Panc1 (cell line): ENCODE data around the gene MRPL41.

Source experiments
- CTCF ChIP-seq: fragments of 450-650 bp; IDR thresholded peaks from 2 replicates; pipeline ENCODE4 v1.5.1; 2017; ENCODE audit warnings: mild to moderate bottlenecking
- POLR2AphosphoS5 ChIP-seq: IDR thresholded peaks from 2 replicates; pipeline ENCODE4 v1.6.1; 2012; ENCODE audit warnings: mild to moderate bottlenecking, low read depth, low read length, moderate library complexity
- REST ChIP-seq, 2 experiments: IDR thresholded peaks; 2 replicates each; pipeline ENCODE4 v1.6.1; 2011 to 2012; ENCODE audit warnings: low read depth in 2 of 2, control low read depth in 1 of 2, low read length in 1 of 2, mild to moderate bottlenecking in 1 of 2, moderate library complexity in 1 of 2; ENCODE audit not compliant: insufficient read depth in 1 of 2
- TCF7L2 ChIP-seq: IDR thresholded peaks from 2 replicates; pipeline ENCODE4 v1.6.1; 2011; ENCODE audit warnings: mild to moderate bottlenecking, low read depth, low read length, inconsistent platforms

- TF ChIP-seq CTCF: no peak
- no peak for TF ChIP-seq POLR2AphosphoS5
- TF ChIP-seq REST (IDR thresholded peaks at IDR 0.05; ENCODE audit: insufficient read depth in 1 of 2, low read depth in 2 of 2, low read length in 1 of 2): no peak
- TF ChIP-seq TCF7L2: no peak
Observed at GRCh38 chr9:137588891-137589290, 37.2 kb downstream of the MRPL41 start.
